ENCODE data around the gene GLI3. TPM values are rescaled to one million over a fixed set of nuclear protein-coding genes. Genes with fewer than 3 reads are reported as not detected.

Gene GLI3
- total and polyA plus RNA-seq, 2 of the 4 experiments (the other 2 are of a cell fraction) = 1.3 to 3.9 TPM

- ChIA-PET CTCF (interaction anchor here (0.7 kb wide), 1 partner anchor 14 kb away, joined by 3 read pairs; no protein-coding TSS in a partner anchor), POLR2A (ENCODE audit: unreplicated experiment) (no interaction called here)
- H3K36me3 ChIP-seq (ENCODE audit: control insufficient read depth, insufficient read depth, low read length) = peaks cover 23% of the 10 kb centered on the region
- no peak overlapping the region for H4K91ac ChIP-seq (ENCODE audit: insufficient read depth, low read depth, low read length)
- H3K27ac ChIP-seq (ENCODE audit: insufficient read depth, low read length) = no peak overlapping the region
- H3K18ac ChIP-seq (ENCODE audit: low read depth, low read length) = no peak overlapping the region
- in situ Hi-C loops (cut with MboI; ENCODE audit: low sequenced_read_pairs) (no loop called here), intact Hi-C loops (cut with micrococcal nuclease) (no loop called here), dilution Hi-C loops (cut with HindIII; ENCODE audit: low sequenced_read_pairs, unreplicated experiment) (no loop called here)
- no peaks in the 10 kb centered on the region for H4K20me1 ChIP-seq (ENCODE audit: insufficient read depth, low read length)
- H3K4me3 ChIP-seq (ENCODE audit: insufficient read depth, low read depth, low read length) = no peak overlapping the region
- H3K9me3 ChIP-seq (ENCODE audit: control insufficient read depth, insufficient read depth, low read length) = no peaks in the 10 kb centered on the region
- H3K56ac ChIP-seq (ENCODE audit: extremely low read depth, insufficient read depth, low read length) = no peak overlapping the region
- TF ChIP-seq MAFK (IDR thresholded peaks at IDR 0.05; ENCODE audit: low read depth, low read length) (no peak), RFX5 (IDR thresholded peaks at IDR 0.05; ENCODE audit: low read depth, low read length) (no peak), CEBPB (IDR thresholded peaks at IDR 0.05; ENCODE audit: low read depth, low read length) (no peak), USF2 (IDR thresholded peaks at IDR 0.05; ENCODE audit: low read depth, low read length) (no peak)
- H2AK9ac ChIP-seq (replicated peaks; ENCODE audit: low read depth, low read length, poor library complexity) = no peak overlapping the region
- H2AK5ac ChIP-seq (ENCODE audit: low read depth, low read length) = no peak overlapping the region
- no peaks in the 10 kb centered on the region for H3K4me1 ChIP-seq (ENCODE audit: control insufficient read depth, insufficient read depth, low read length)
- H3K23ac ChIP-seq (ENCODE audit: low read depth, low read length) = no peak overlapping the region
- no TSS peak for BruUV-seq (replicated peaks)
- no peak overlapping the region for H2BK5ac ChIP-seq (ENCODE audit: low read depth, low read length, poor library complexity, severe bottlenecking)
- H4K8ac ChIP-seq (ENCODE audit: low read depth in 2 of 2, low read length in 2 of 2) = no peak overlapping the region
- ATAC-seq (ENCODE audit: low read depth) = no peak
- no peak overlapping the region for H3K4ac ChIP-seq (ENCODE audit: low read depth, low read length)
- no peak for DNase-seq
- no peak overlapping the region for H4K5ac ChIP-seq (ENCODE audit: low read depth, low read length)
- no peak overlapping the region for H2BK15ac ChIP-seq (ENCODE audit: low read depth, low read length)
- H2BK120ac ChIP-seq (ENCODE audit: low read depth, low read length) = no peak overlapping the region
- H3K14ac ChIP-seq (replicated peaks; ENCODE audit: low read depth, low read length) = no peak overlapping the region
- H3K4me2 ChIP-seq (ENCODE audit: low read depth, low read length) = no peak overlapping the region
- no peak overlapping the region for H3K9ac ChIP-seq (ENCODE audit: low read depth, low read length)
- WGBS, 2 experiments (ENCODE audit: extremely low coverage in 2 of 2, insufficient read length in 1 of 2) = no CpG with 5 or more reads among the region's 7 CpGs
- H2BK20ac ChIP-seq (ENCODE audit: low read depth, low read length) = no peak overlapping the region
- no peaks in the 10 kb centered on the region for H3K27me3 ChIP-seq (ENCODE audit: control insufficient read depth, insufficient read depth, low read length)
- H3K79me1 ChIP-seq (ENCODE audit: low read depth in 1 of 2, low read length in 2 of 2) = no peaks in the 10 kb centered on the region
- no peak overlapping the region for H2AFZ ChIP-seq (replicated peaks; ENCODE audit: low read length, poor library complexity)
- H3K9me1 ChIP-seq (ENCODE audit: insufficient read depth, low read length) = no peaks in the 10 kb centered on the region
Measured at GRCh38 chr7:42020061-42020460, 216.9 kb downstream of the GLI3 start.

All from IMR-90 (cell line).